Measurements from ENCODE around the gene PVALEF.

The PVALEF gene

GRCh38 chr17:81162491-81162890 is 2.8 kb upstream of the PVALEF start:
- DNase-seq (ENCODE audit: low read depth), result no peak

GRCh38 chr17:81163051-81163695 is 2.1 kb upstream of the PVALEF start:
- no peak for DNase-seq (ENCODE audit: low read depth)

- DNase-seq (ENCODE audit: low read depth), result no peak
Measured at GRCh38 chr17:81163703-81164370, 1.5 kb upstream of the PVALEF start.

GRCh38 chr17:81164371-81165245 is 699 bp upstream of the PVALEF start:
- DNase-seq (ENCODE audit: low read depth), result no peak

- DNase-seq (ENCODE audit: low read depth), result no peak
Measured at GRCh38 chr17:81166033-81166492, 756 bp downstream of the PVALEF start, which contains the start of gene AATK. TSS of gene AATK (minus strand) at chr17:81166221. CDS start at chr17:81165992, 229 bp downstream.

- DNase-seq (ENCODE audit: low read depth), result no peak
Measured at GRCh38 chr17:81167194-81167524, 1.9 kb downstream of the PVALEF start.

- DNase-seq (ENCODE audit: low read depth), result no peak
Measured at GRCh38 chr17:81167638-81168037, 2.3 kb downstream of the PVALEF start.

- DNase-seq (ENCODE audit: low read depth), result no peak
Measured at GRCh38 chr17:81169870-81170309, 4.6 kb downstream of the PVALEF start.

GRCh38 chr17:81170727-81171494 is 5.6 kb downstream of the PVALEF start:
- no peak for DNase-seq (ENCODE audit: low read depth)

GRCh38 chr17:81171941-81172340 is 6.6 kb downstream of the PVALEF start:
- DNase-seq (ENCODE audit: low read depth), result no peak

GRCh38 chr17:81173052-81173761 is 7.9 kb downstream of the PVALEF start:
- DNase-seq (ENCODE audit: low read depth), result no peak

GRCh38 chr17:81173762-81174155 is 8.5 kb downstream of the PVALEF start:
- no peak for DNase-seq (ENCODE audit: low read depth)

- no peak for DNase-seq (ENCODE audit: low read depth)
Measured at GRCh38 chr17:81176666-81177065, 11.4 kb downstream of the PVALEF start.

- no peak for DNase-seq (ENCODE audit: low read depth)
Measured at GRCh38 chr17:81178136-81179091, 13.1 kb downstream of the PVALEF start.

- DNase-seq (ENCODE audit: low read depth), result no peak
Measured at GRCh38 chr17:81179220-81179619, 13.9 kb downstream of the PVALEF start.

GRCh38 chr17:81179861-81180260 is 14.6 kb downstream of the PVALEF start:
- DNase-seq (ENCODE audit: low read depth), result no peak

- no peak for DNase-seq (ENCODE audit: low read depth)
Measured at GRCh38 chr17:81180836-81181810, 15.8 kb downstream of the PVALEF start.

- DNase-seq (ENCODE audit: low read depth), result no peak
Measured at GRCh38 chr17:81181811-81182185, 16.5 kb downstream of the PVALEF start.

GRCh38 chr17:81182596-81182995 is 17.3 kb downstream of the PVALEF start:
- DNase-seq (ENCODE audit: low read depth), result no peak
